Breast epithelium (tissue), 3 donors: ENCODE data around the gene ACACB.

Source experiments
- POLR2A ChIP-seq: fragments of 450-650 bp; IDR thresholded peaks from one replicate; pipeline ENCODE4 v1.6.1; 2016; ENCODE audit warnings: antibody characterized with exemption, mild to moderate bottlenecking, moderate library complexity
- POLR2AphosphoS5 ChIP-seq, 3 donors: sonication (generic); formaldehyde crosslinking; IDR thresholded peaks; one replicate each; pipeline ENCODE4 v1.6.1; 2017; ENCODE audit warnings: antibody characterized with exemption in 3 of 3
- TF ChIP-seq, protein P1 (sequence below), 3 donors: fragments of 450-650 bp; IDR thresholded peaks; one replicate each; pipeline ENCODE4 v1.5.1; 2016 to 2017; ENCODE audit warnings: antibody characterized with exemption in 3 of 3, mild to moderate bottlenecking in 3 of 3, moderate library complexity in 3 of 3

DNA sequence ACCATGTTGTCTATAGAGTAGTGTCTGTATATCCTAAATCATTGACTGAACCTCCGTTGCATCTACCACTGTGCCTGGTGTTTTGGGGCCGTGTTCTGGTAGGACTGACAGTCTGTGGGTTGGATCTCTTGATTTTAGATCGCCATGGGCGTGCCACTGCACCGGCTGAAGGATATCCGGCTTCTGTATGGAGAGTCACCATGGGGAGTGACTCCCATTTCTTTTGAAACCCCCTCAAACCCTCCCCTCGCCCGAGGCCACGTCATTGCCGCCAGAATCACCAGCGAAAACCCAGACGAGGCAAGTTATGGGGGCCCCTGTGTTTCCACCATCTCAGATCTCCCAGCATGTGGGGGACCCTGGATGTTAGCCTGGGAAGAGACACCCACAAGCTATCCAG lies 69.1 kb downstream of the ACACB start:
- TF ChIP-seq POLR2AphosphoS5 (IDR thresholded peaks at IDR 0.05), result no peak
- TF ChIP-seq, protein P1, sequence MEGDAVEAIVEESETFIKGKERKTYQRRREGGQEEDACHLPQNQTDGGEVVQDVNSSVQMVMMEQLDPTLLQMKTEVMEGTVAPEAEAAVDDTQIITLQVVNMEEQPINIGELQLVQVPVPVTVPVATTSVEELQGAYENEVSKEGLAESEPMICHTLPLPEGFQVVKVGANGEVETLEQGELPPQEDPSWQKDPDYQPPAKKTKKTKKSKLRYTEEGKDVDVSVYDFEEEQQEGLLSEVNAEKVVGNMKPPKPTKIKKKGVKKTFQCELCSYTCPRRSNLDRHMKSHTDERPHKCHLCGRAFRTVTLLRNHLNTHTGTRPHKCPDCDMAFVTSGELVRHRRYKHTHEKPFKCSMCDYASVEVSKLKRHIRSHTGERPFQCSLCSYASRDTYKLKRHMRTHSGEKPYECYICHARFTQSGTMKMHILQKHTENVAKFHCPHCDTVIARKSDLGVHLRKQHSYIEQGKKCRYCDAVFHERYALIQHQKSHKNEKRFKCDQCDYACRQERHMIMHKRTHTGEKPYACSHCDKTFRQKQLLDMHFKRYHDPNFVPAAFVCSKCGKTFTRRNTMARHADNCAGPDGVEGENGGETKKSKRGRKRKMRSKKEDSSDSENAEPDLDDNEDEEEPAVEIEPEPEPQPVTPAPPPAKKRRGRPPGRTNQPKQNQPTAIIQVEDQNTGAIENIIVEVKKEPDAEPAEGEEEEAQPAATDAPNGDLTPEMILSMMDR (IDR thresholded peaks at IDR 0.05), result no peak
- no peak for TF ChIP-seq POLR2A
